Endothelial cell of umbilical vein (primary cell): Measurements from ENCODE around the gene POLRMT. TPM values are rescaled to one million over a fixed set of nuclear protein-coding genes. Genes with fewer than 3 reads are reported as not detected.

ENCODE experiments used
- BruUV-seq: library from RNA; stranded (reverse); fragments of 400-500 nt; replicated peaks from 2 replicates; lab custom pipeline; 2021; lab: Mats Ljungman, UMichigan
- CTCF ChIA-PET: fragments of 300-600, 350-600 bp; sonication (Branson Sonifier 250); formaldehyde crosslinking; loops from one replicate; lab custom pipeline; 2021; ENCODE audit warnings: antibody characterized with exemption, inconsistent platforms; lab: Charles Lee
- POLR2A ChIA-PET: fragments of 300-600, 350-600 bp; sonication (Branson Sonifier 250); formaldehyde crosslinking; loops from one replicate; lab custom pipeline; 2021; ENCODE audit warnings: antibody characterized with exemption, inconsistent platforms; lab: Charles Lee
- DNase-seq: peaks from one replicate; pipeline ENCODE4 v3.0.0-alpha.2; 2011; ENCODE audit warnings: low read depth, low spot score
- FAIRE-seq: peaks from 2 replicates; lab custom pipeline; 2011; peaks lifted over from hg19 to GRCh38; lab: Jason Lieb, UNC
- H2AFZ ChIP-seq: 2 replicates; pipeline ENCODE4 v1.6.0; 2012; ENCODE audit warnings: low read depth, low read length, control low read depth, inconsistent platforms
- H3K27ac ChIP-seq: 2 replicates; pipeline ENCODE4 v1.5.1; 2011; ENCODE audit warnings: low read depth, mild to moderate bottlenecking, control low read depth, low read length, moderate library complexity; ENCODE audit not compliant: insufficient read depth
- H3K27me3 ChIP-seq, 2 experiments: 2 replicates each; pipeline versions ENCODE4 v1.6.0 to v1.6.1; 2011; ENCODE audit warnings: low read length in 2 of 2, mixed read lengths in 1 of 2; ENCODE audit not compliant: control insufficient read depth in 2 of 2, insufficient read depth in 2 of 2
- H3K36me3 ChIP-seq, 2 experiments: 2 replicates in 1 of 2; 3 replicates in 1 of 2; pipeline ENCODE4 v1.5.1; 2011; ENCODE audit warnings: low read length in 2 of 2, mild to moderate bottlenecking in 1 of 2, moderate library complexity in 1 of 2; ENCODE audit not compliant: control insufficient read depth in 2 of 2, insufficient read depth in 2 of 2; ENCODE audit errors: extremely low read depth in 1 of 2
- H3K4me1 ChIP-seq: 3 replicates; pipeline ENCODE4 v1.5.1; 2011; ENCODE audit warnings: mild to moderate bottlenecking, low read length; ENCODE audit not compliant: control insufficient read depth, insufficient read depth; ENCODE audit errors: extremely low read depth
- H3K4me2 ChIP-seq: 2 replicates; pipeline ENCODE4 v1.6.1; 2011; ENCODE audit warnings: low read length, control low read depth, mixed read lengths; ENCODE audit not compliant: insufficient read depth
- H3K4me3 ChIP-seq, 3 experiments: fragments of 200-600 bp in 1 of 3; sonication (generic), shearing (Covaris generic) in 1 of 3; replicated peaks in 1 of 3; 2 replicates each; pipeline ENCODE4 v1.5.1; 2011 to 2016; ENCODE audit warnings: control low read depth in 3 of 3, low read length in 3 of 3, mild to moderate bottlenecking in 2 of 3, inconsistent platforms in 1 of 3, low read depth in 1 of 3, moderate library complexity in 1 of 3; ENCODE audit not compliant: insufficient read depth in 1 of 3
- H3K79me2 ChIP-seq: 2 replicates; pipeline ENCODE4 v1.6.0; 2012; ENCODE audit warnings: low read length, inconsistent platforms; ENCODE audit not compliant: control insufficient read depth, insufficient read depth
- H3K9ac ChIP-seq: replicated peaks from 2 replicates; pipeline ENCODE3; 2011; ENCODE audit warnings: low read length, control low read depth; ENCODE audit not compliant: insufficient read depth; ENCODE audit errors: extremely low read depth
- H3K9me1 ChIP-seq: replicated peaks from 3 replicates; pipeline ENCODE4 v1.6.0; 2011; ENCODE audit warnings: mild to moderate bottlenecking, low read length; ENCODE audit not compliant: control insufficient read depth, insufficient read depth; ENCODE audit errors: extremely low read depth
- H3K9me3 ChIP-seq: replicated peaks from 2 replicates; pipeline ENCODE4 v1.5.1; 2012; ENCODE audit warnings: low read length, inconsistent platforms; ENCODE audit not compliant: control insufficient read depth, insufficient read depth
- H4K20me1 ChIP-seq: replicated peaks from 2 replicates; pipeline ENCODE3; 2011; ENCODE audit warnings: mild to moderate bottlenecking, low read length; ENCODE audit not compliant: control insufficient read depth, insufficient read depth; ENCODE audit errors: extremely low read depth
- GATA2 ChIP-seq: IDR thresholded peaks from 2 replicates; pipeline ENCODE4 v1.7.0; 2011; ENCODE audit warnings: low read depth, mild to moderate bottlenecking, moderate library complexity, mixed read lengths, low read length; ENCODE audit not compliant: insufficient read length, insufficient read depth
- MYC ChIP-seq: IDR thresholded peaks from one replicate; pipeline ENCODE4 v1.6.1; 2011; ENCODE audit warnings: mild to moderate bottlenecking, low read depth, low read length
- POLR2AphosphoS5 ChIP-seq: IDR thresholded peaks from 2 replicates; pipeline ENCODE4 v1.6.1; 2012; ENCODE audit warnings: low read depth, mild to moderate bottlenecking, control low read depth, low read length, moderate library complexity; ENCODE audit not compliant: insufficient read depth
- dilution Hi-C: fragments of 300-500 bp; cut with MboI; formaldehyde crosslinking; loops from one replicate; pipeline ENCODE4 v1.15.0; 2019; ENCODE audit warnings: low sequenced_read_pairs; ENCODE audit not compliant: extremely low pct_ligation_motif_present
- intact Hi-C: fragments of 100-400 bp; cut with micrococcal nuclease; formaldehyde crosslinking; loops from one replicate; pipeline ENCODE4 v1.10.0; 2022
- polyA plus RNA-seq, 4 experiments: library from polyadenylated mRNA; depleted of rRNA in 3 of 4; stranded (reverse) in 3 of 4; unstranded in 1 of 4; fragments of >200 nt; gene quantifications; 2 replicates each; pipeline versions ENCODE4 v1.2.1 to v1.2.3, GENCODE V29; 2011 to 2012; ENCODE audit warnings: missing spikeins in 1 of 4
- total RNA-seq: library from RNA; stranded (reverse); gene quantifications from 2 replicates; pipeline ENCODE4 v1.2.3, GENCODE V29; 2021
- TF ChIP-seq, protein P1 (sequence below), 2 donors: IDR thresholded peaks; 1 replicate in 1 of 2; 2 replicates in 1 of 2; pipeline ENCODE4 v1.5.1; 2011; ENCODE audit warnings: low read length in 2 of 2, mild to moderate bottlenecking in 2 of 2, moderate library complexity in 2 of 2, control low read depth in 1 of 2, inconsistent platforms in 1 of 2, low read depth in 1 of 2; ENCODE audit not compliant: insufficient read depth in 1 of 2; ENCODE audit errors: extremely low read depth in 1 of 2
- TF ChIP-seq, protein P2 (sequence below): IDR thresholded peaks from 2 replicates; pipeline ENCODE4 v1.6.1; 2011; ENCODE audit not compliant: insufficient read depth, insufficient read length

Gene POLRMT
- total and polyA plus RNA-seq, 2 donors (not counting 3 experiments of a cell fraction or from before 2014, with no cell fraction given), result 38.9 to 50.6 TPM

DNA sequence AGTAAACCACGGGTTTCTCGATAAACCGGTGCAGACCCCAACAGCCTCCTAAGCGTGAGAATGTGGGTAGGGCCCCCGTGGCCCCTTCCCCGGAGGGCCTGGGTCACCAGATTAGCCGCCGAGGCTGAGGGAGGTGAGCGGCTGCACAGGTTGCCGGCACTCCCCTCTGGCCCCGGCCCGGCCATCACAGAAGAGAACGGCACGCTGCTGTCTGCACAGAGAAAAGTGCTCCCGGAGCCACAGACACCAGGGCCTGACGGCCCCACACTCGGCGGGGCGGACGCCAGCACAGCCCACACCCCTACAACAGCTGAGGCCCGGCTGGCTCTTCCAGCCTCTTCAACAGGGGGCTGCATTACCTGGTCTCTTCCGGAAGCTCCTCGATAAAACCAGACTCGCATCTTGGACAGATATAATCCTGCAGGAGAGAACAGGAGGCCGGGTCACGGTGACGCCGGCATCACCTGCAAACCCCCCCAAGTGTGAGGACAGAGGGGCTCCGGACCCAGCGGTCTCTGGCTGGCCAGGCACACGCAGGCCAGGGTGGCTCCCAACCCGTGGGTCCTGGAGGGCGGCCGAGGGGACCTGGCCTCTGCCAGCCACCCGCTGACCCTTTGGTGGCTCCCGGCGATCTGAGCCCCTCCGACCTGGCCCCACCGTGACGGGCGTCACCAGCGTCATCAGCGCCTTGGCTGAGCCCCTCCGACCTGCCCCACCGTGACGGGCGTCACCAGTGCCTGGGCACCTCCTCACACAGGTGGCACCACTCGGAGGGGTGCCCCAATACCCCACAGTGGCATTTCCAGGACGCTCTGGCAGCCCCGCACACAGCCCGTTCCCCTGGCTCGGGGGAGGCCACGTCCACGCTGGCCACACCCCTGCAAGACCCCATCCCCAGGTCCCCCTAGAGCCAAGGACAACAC, 19.4 kb upstream of the POLRMT start:
- Histone ChIP-seq H3K4me3 (no peak overlapping the region), H2AFZ (no peak overlapping the region), H3K27ac (no peak overlapping the region), H3K27me3 (no peaks in the 10 kb centered on the region), H3K9me1 (no peaks in the 10 kb centered on the region), H3K9ac (no peak overlapping the region), H4K20me1 (no peaks in the 10 kb centered on the region), H3K4me2 (no peak overlapping the region), H3K4me1 (no peaks in the 10 kb centered on the region), H3K79me2 (peaks cover 54% of the 10 kb centered on the region), H3K36me3 (peaks cover 4 to 24% of the 10 kb centered on the region in 2 experiments), H3K9me3 (no peaks in the 10 kb centered on the region)
- dilution Hi-C loops (no loop called here), intact Hi-C loops (no loop called here)
- no peak for TF ChIP-seq MYC
- TF ChIP-seq GATA2, result no peak
- no peak for TF ChIP-seq POLR2AphosphoS5
- TF ChIP-seq, protein P1, sequence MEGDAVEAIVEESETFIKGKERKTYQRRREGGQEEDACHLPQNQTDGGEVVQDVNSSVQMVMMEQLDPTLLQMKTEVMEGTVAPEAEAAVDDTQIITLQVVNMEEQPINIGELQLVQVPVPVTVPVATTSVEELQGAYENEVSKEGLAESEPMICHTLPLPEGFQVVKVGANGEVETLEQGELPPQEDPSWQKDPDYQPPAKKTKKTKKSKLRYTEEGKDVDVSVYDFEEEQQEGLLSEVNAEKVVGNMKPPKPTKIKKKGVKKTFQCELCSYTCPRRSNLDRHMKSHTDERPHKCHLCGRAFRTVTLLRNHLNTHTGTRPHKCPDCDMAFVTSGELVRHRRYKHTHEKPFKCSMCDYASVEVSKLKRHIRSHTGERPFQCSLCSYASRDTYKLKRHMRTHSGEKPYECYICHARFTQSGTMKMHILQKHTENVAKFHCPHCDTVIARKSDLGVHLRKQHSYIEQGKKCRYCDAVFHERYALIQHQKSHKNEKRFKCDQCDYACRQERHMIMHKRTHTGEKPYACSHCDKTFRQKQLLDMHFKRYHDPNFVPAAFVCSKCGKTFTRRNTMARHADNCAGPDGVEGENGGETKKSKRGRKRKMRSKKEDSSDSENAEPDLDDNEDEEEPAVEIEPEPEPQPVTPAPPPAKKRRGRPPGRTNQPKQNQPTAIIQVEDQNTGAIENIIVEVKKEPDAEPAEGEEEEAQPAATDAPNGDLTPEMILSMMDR (IDR thresholded peaks at IDR 0.05; ENCODE audit: extremely low read depth in 1 of 2, insufficient read depth in 1 of 2, low read depth in 1 of 2, low read length in 2 of 2), result no peak
- TF ChIP-seq, protein P2, sequence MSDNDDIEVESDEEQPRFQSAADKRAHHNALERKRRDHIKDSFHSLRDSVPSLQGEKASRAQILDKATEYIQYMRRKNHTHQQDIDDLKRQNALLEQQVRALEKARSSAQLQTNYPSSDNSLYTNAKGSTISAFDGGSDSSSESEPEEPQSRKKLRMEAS, result no peak
- CTCF ChIA-PET, result no interaction called here
- POLR2A ChIA-PET, result no interaction called here
- DNase-seq (no peak), FAIRE-seq (no peak)
- no TSS peak for BruUV-seq
